ENCODE data around the gene P4HB.

- TF ChIP-seq POLR2A (IDR thresholded peaks at IDR 0.05) (no peak), CTCF (IDR thresholded peaks at IDR 0.05) (no peak)
These were observed 40.6 kb downstream of the P4HB start for GRCh38 chr17:81819708-81820107.

Data from tibial nerve (tissue), 3 donors.